ENCODE measurements around the gene PLA1A.

- TF ChIP-seq POLR2A (IDR thresholded peaks at IDR 0.05; ENCODE audit: low read length): no peak
- no peak for TF ChIP-seq GATA1 (IDR thresholded peaks at IDR 0.05; ENCODE audit: low read depth, low read length)
Observed at GRCh38 chr3:119647843-119648575, 50.3 kb downstream of the PLA1A start.

Measured in erythroblast (primary cell).